ENCODE measurements around the gene DNM3. TPM values are rescaled to one million over a fixed set of nuclear protein-coding genes. Genes with fewer than 3 reads are reported as not detected.

Gene DNM3
- polyA plus RNA-seq, 2 donors = 0.53 to 0.76 TPM

DNA sequence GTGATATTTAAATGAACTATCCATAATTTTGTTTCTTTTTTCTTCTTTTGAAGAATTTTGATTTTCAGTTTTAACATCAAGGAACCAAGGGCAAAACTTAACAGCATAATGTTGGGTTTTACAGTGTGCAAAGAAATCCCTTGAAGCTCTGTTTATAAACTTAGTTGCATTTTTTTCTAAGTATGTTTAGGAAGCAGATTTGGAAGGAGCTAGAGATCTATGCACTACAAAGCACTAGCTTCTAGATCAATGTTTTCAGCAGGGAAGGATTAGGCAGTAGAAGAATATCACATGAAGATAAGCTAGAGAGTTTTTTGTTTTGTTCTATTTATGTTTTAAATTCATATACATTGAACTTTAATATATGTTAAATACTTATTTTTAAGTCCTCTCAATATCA, 328.5 kb downstream of the DNM3 start:
- H3K4me1 ChIP-seq (ENCODE audit: control insufficient read depth in 2 of 2, insufficient read depth in 2 of 2, low read length in 1 of 2) = no peaks in the 10 kb centered on the region
- no peaks in the 10 kb centered on the region for H3K36me3 ChIP-seq (ENCODE audit: control insufficient read depth in 2 of 2, insufficient read depth in 2 of 2, low read length in 1 of 2)
- H3K27ac ChIP-seq (ENCODE audit: low read depth in 2 of 2, low read length in 1 of 2) = no peak overlapping the region
- no peak overlapping the region for H3K4me3 ChIP-seq (ENCODE audit: low read depth in 1 of 2, low read length in 2 of 2)
- H3K9me3 ChIP-seq (ENCODE audit: control insufficient read depth in 2 of 2, insufficient read depth in 1 of 2, low read depth in 1 of 2, low read length in 1 of 2) = no peaks in the 10 kb centered on the region
- H3K27me3 ChIP-seq (ENCODE audit: control insufficient read depth in 1 of 2, insufficient read depth in 2 of 2, low read length in 2 of 2) = no peaks in the 10 kb centered on the region

GRCh38 chr1:172172352-172172831, 331.1 kb downstream of the DNM3 start:
- Histone ChIP-seq H3K4me1 (ENCODE audit: control insufficient read depth in 2 of 2, insufficient read depth in 2 of 2, low read length in 1 of 2) (no peaks in the 10 kb centered on the region), H3K9me3 (ENCODE audit: control insufficient read depth in 2 of 2, insufficient read depth in 1 of 2, low read depth in 1 of 2, low read length in 1 of 2) (no peaks in the 10 kb centered on the region), H3K4me3 (ENCODE audit: low read depth in 1 of 2, low read length in 2 of 2) (no peak overlapping the region), H3K36me3 (ENCODE audit: control insufficient read depth in 2 of 2, insufficient read depth in 2 of 2, low read length in 1 of 2) (no peaks in the 10 kb centered on the region), H3K27me3 (ENCODE audit: control insufficient read depth in 1 of 2, insufficient read depth in 2 of 2, low read length in 2 of 2) (no peaks in the 10 kb centered on the region), H3K27ac (ENCODE audit: low read depth in 2 of 2, low read length in 1 of 2) (no peak overlapping the region)
- WGBS, 2 donors = 88 to 91% methylated on average over 5 of the region's 5 CpGs

- Histone ChIP-seq H3K36me3 (ENCODE audit: control insufficient read depth in 2 of 2, insufficient read depth in 2 of 2, low read length in 1 of 2) (no peaks in the 10 kb centered on the region), H3K27ac (ENCODE audit: low read depth in 2 of 2, low read length in 1 of 2) (no peak overlapping the region), H3K4me1 (ENCODE audit: control insufficient read depth in 2 of 2, insufficient read depth in 2 of 2, low read length in 1 of 2) (no peaks in the 10 kb centered on the region), H3K4me3 (ENCODE audit: low read depth in 1 of 2, low read length in 2 of 2) (no peak overlapping the region), H3K9me3 (ENCODE audit: control insufficient read depth in 2 of 2, insufficient read depth in 1 of 2, low read depth in 1 of 2, low read length in 1 of 2) (no peaks in the 10 kb centered on the region), H3K27me3 (ENCODE audit: control insufficient read depth in 1 of 2, insufficient read depth in 2 of 2, low read length in 2 of 2) (no peaks in the 10 kb centered on the region)
- 94 to 97% methylated on average over 1 of the region's 1 CpG for WGBS, 2 donors
Observed at GRCh38 chr1:172176206-172176605, 334.9 kb downstream of the DNM3 start.

DNA sequence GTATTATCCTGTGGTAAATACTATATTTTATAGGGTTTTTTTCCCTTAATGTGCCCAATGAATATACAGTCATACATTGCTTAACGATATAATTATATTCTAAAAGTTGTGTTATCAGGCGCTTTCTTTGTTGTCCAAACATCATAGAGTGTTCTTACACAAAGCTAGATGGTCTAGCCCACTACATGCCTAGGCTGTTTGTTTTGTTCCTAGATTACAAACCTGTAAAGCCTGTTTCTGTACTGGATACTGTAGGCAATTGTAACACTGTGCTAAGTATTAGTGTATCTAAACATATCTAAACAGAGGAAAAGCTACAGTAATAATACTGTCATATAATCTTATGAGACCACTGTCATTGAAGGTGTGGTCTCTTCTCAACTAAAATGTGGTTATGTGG, 336.6 kb downstream of the DNM3 start:
- H3K9me3 ChIP-seq (ENCODE audit: control insufficient read depth in 2 of 2, insufficient read depth in 1 of 2, low read depth in 1 of 2, low read length in 1 of 2) = no peaks in the 10 kb centered on the region
- H3K27ac ChIP-seq (ENCODE audit: low read depth in 2 of 2, low read length in 1 of 2) = no peak overlapping the region
- 72 to 82% methylated on average over 2 of the region's 2 CpGs for WGBS, 2 donors
- H3K27me3 ChIP-seq (ENCODE audit: control insufficient read depth in 1 of 2, insufficient read depth in 2 of 2, low read length in 2 of 2) = no peaks in the 10 kb centered on the region
- H3K4me1 ChIP-seq (ENCODE audit: control insufficient read depth in 2 of 2, insufficient read depth in 2 of 2, low read length in 1 of 2) = no peaks in the 10 kb centered on the region
- no peaks in the 10 kb centered on the region for H3K36me3 ChIP-seq (ENCODE audit: control insufficient read depth in 2 of 2, insufficient read depth in 2 of 2, low read length in 1 of 2)
- no peak overlapping the region for H3K4me3 ChIP-seq (ENCODE audit: low read depth in 1 of 2, low read length in 2 of 2)

DNA sequence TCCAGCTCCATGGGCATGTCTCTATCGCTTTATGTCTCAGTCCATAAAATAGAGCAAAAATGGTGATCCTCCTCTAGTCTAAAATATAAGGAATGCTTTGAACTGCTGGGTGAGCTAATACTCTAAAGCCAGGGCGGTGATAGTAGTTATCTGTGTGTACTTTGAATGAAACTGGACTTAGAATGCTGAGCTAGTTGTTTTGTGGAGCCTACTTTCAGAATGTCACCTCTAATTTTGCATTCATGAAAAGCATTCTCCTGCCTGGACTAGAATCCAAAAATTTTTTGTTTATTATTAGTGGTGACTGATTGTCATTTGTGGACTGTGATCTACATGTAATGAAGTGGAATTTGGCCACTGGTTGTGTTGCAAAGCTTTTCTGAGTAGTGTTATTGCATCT, 337.6 kb downstream of the DNM3 start:
- no peaks in the 10 kb centered on the region for H3K4me1 ChIP-seq (ENCODE audit: control insufficient read depth in 2 of 2, insufficient read depth in 2 of 2, low read length in 1 of 2)
- H3K9me3 ChIP-seq (ENCODE audit: control insufficient read depth in 2 of 2, insufficient read depth in 1 of 2, low read depth in 1 of 2, low read length in 1 of 2) = no peaks in the 10 kb centered on the region
- H3K4me3 ChIP-seq (ENCODE audit: low read depth in 1 of 2, low read length in 2 of 2) = no peak overlapping the region
- no peaks in the 10 kb centered on the region for H3K36me3 ChIP-seq (ENCODE audit: control insufficient read depth in 2 of 2, insufficient read depth in 2 of 2, low read length in 1 of 2)
- WGBS, 2 donors = 84 to 97% methylated on average over 2 of the region's 2 CpGs
- H3K27me3 ChIP-seq (ENCODE audit: control insufficient read depth in 1 of 2, insufficient read depth in 2 of 2, low read length in 2 of 2) = no peaks in the 10 kb centered on the region
- no peak overlapping the region for H3K27ac ChIP-seq (ENCODE audit: low read depth in 2 of 2, low read length in 1 of 2)

DNA sequence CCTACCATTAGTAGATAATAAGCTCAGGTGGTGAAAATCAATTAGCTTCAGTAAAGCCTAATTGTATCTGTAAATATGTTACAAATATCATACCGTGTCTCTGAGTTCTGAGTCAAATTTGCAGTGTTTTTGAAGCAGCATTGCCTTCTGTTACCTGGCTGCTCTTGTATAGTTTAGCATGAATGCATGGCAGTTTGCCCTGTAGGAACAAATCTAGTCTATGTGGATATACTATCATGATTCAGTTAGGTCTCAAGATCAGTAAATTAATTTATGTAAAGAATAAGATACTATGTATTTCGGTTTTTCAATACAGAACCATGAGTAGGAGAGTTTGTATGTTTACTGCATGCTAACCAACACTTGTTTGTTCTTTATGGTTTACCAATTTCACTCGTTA, 338.6 kb downstream of the DNM3 start:
- Histone ChIP-seq H3K27ac (ENCODE audit: low read depth in 2 of 2, low read length in 1 of 2) (no peak overlapping the region), H3K4me3 (ENCODE audit: low read depth in 1 of 2, low read length in 2 of 2) (no peak overlapping the region), H3K4me1 (ENCODE audit: control insufficient read depth in 2 of 2, insufficient read depth in 2 of 2, low read length in 1 of 2) (no peaks in the 10 kb centered on the region), H3K9me3 (ENCODE audit: control insufficient read depth in 2 of 2, insufficient read depth in 1 of 2, low read depth in 1 of 2, low read length in 1 of 2) (no peaks in the 10 kb centered on the region), H3K36me3 (ENCODE audit: control insufficient read depth in 2 of 2, insufficient read depth in 2 of 2, low read length in 1 of 2) (no peaks in the 10 kb centered on the region), H3K27me3 (ENCODE audit: control insufficient read depth in 1 of 2, insufficient read depth in 2 of 2, low read length in 2 of 2) (no peaks in the 10 kb centered on the region)
- WGBS, 2 donors = 72 to 86% methylated on average over 3 of the region's 3 CpGs

DNA sequence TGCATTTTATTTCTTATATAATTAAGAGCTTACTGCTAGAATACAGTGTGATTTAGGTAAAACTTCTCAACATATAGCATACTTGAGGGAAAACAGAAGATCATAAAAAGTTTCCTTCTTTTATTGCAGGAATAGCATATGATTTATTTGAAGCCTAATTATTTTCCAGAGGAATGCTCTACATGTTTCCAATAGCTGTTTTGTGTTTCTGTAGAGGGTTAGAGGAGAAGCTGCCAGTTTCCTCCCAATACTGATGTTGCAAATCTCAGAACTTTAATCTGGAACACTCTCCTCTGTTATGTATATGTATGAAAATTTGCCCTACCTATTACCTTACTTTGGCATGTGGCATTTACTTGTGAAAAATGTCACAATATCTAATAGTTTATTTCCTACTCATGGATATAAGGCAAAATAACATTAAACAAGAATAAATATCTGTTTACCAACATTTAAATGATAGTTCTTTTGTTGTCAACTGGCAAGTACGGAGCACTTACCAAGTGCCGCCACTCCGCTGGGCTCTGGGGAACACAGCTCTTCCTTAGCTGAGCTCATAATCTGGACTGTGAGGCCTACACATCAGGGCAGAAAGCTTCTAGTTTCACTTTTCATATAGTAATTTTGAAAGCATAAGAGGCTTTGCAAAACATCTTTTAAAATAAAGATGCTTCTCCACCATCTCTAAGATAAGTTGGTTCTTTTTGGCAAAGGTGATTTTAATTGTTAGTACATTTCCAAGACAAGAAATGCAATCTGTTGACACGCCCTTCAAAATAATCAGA, 339.4 kb downstream of the DNM3 start:
- no peaks in the 10 kb centered on the region for H3K27me3 ChIP-seq (ENCODE audit: control insufficient read depth in 1 of 2, insufficient read depth in 2 of 2, low read length in 2 of 2)
- no peaks in the 10 kb centered on the region for H3K36me3 ChIP-seq (ENCODE audit: control insufficient read depth in 2 of 2, insufficient read depth in 2 of 2, low read length in 1 of 2)
- no peaks in the 10 kb centered on the region for H3K9me3 ChIP-seq (ENCODE audit: control insufficient read depth in 2 of 2, insufficient read depth in 1 of 2, low read depth in 1 of 2, low read length in 1 of 2)
- no peak overlapping the region for H3K4me3 ChIP-seq (ENCODE audit: low read depth in 1 of 2, low read length in 2 of 2)
- 28 to 39% methylated on average over 4 of the region's 4 CpGs for WGBS, 2 donors
- H3K27ac ChIP-seq (ENCODE audit: low read depth in 2 of 2, low read length in 1 of 2) = peak overlapping the region; percentile 74 to 75
- H3K4me1 ChIP-seq (ENCODE audit: control insufficient read depth in 2 of 2, insufficient read depth in 2 of 2, low read length in 1 of 2) = no peaks in the 10 kb centered on the region

DNA sequence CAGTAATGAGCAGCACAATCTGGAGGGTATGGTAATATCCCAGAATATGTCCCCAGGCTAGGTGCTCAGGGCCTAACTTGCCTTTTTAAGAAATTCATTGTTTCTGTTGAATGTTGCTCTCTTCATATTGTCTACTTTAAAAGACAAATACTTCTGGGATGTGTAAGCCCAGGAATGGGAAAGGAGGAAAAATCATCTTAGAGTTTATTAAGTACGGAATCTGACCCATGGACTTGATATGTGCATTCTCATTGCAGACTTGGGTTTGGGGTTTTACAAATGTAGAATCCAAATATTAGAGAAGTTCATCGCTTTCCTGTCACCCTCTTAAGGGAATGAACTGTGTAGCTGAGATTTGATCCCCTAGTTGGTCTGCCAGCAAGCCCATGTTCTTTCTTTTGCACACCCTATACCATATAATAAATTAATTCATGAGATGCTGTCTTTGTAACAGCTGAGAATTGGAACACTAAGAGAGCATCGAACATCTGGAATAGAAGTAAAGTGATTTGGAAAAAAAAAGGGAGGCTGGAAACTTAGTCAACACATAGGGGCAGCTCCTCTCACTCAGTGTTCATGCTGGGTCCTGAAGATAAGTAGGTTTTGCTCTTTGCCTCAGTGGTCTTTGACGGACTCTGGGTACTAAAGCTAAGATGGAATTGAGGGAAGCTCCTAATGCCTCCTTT, 343.4 kb downstream of the DNM3 start:
- 88 to 91% methylated on average over 4 of the region's 4 CpGs for WGBS, 2 donors
- H3K4me1 ChIP-seq (ENCODE audit: control insufficient read depth in 2 of 2, insufficient read depth in 2 of 2, low read length in 1 of 2) = no peaks in the 10 kb centered on the region

DNA sequence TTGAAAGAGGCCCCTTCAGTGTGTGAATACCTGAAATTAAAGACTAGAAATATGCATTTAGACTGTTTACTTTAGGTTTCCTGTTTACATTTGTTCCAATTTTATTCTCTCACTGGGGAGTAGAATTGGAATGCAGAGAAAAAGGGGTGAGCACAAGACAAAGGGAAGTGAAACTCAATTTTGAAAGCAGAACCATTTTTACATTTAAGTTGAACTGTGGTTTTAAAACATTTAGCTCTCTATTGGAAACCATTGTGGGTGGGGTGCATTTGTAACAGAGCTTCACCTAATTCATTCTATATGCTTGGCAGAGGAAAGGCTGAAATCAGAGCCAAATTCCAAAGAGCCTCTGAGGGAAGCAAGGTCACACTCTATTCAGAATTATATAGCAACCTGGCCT, 343.9 kb downstream of the DNM3 start:
- H3K36me3 ChIP-seq (ENCODE audit: control insufficient read depth in 2 of 2, insufficient read depth in 2 of 2, low read length in 1 of 2) = no peaks in the 10 kb centered on the region
- no peak overlapping the region for H3K4me3 ChIP-seq (ENCODE audit: low read depth in 1 of 2, low read length in 2 of 2)
- no peaks in the 10 kb centered on the region for H3K27me3 ChIP-seq (ENCODE audit: control insufficient read depth in 1 of 2, insufficient read depth in 2 of 2, low read length in 2 of 2)
- H3K27ac ChIP-seq (ENCODE audit: low read depth in 2 of 2, low read length in 1 of 2) = no peak overlapping the region
- no peaks in the 10 kb centered on the region for H3K4me1 ChIP-seq (ENCODE audit: control insufficient read depth in 2 of 2, insufficient read depth in 2 of 2, low read length in 1 of 2)
- no peaks in the 10 kb centered on the region for H3K9me3 ChIP-seq (ENCODE audit: control insufficient read depth in 2 of 2, insufficient read depth in 1 of 2, low read depth in 1 of 2, low read length in 1 of 2)

More for the DNA sequence above, 343.4 kb downstream of the DNM3 start:
- H3K27me3 ChIP-seq (ENCODE audit: control insufficient read depth in 1 of 2, insufficient read depth in 2 of 2, low read length in 2 of 2) = no peaks in the 10 kb centered on the region
- H3K4me3 ChIP-seq (ENCODE audit: low read depth in 1 of 2, low read length in 2 of 2) = no peak overlapping the region
- H3K9me3 ChIP-seq (ENCODE audit: control insufficient read depth in 2 of 2, insufficient read depth in 1 of 2, low read depth in 1 of 2, low read length in 1 of 2) = no peaks in the 10 kb centered on the region
- no peak overlapping the region for H3K27ac ChIP-seq (ENCODE audit: low read depth in 2 of 2, low read length in 1 of 2)
- no peaks in the 10 kb centered on the region for H3K36me3 ChIP-seq (ENCODE audit: control insufficient read depth in 2 of 2, insufficient read depth in 2 of 2, low read length in 1 of 2)

DNA sequence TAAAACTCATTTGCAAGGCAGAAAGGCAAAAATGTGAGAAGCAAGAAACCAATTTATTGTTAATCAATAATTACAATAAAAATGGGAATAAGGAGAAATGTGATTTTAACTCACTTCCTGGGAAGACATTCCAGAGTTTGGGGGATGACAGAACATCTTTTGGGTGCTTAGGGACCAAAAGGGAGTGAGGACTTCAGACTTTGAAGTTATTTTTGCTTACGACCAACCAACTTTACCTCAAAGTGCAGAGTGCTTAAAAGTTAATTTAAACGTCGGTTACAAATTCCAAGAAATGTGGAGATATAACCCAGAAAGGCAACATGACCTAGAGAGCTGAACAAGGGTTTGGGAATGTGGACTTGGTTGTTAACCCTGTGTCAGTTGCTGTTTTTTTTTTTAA, 344.7 kb downstream of the DNM3 start:
- Histone ChIP-seq H3K27ac (ENCODE audit: low read depth in 2 of 2, low read length in 1 of 2) (no peak overlapping the region), H3K36me3 (ENCODE audit: control insufficient read depth in 2 of 2, insufficient read depth in 2 of 2, low read length in 1 of 2) (no peaks in the 10 kb centered on the region), H3K9me3 (ENCODE audit: control insufficient read depth in 2 of 2, insufficient read depth in 1 of 2, low read depth in 1 of 2, low read length in 1 of 2) (no peaks in the 10 kb centered on the region), H3K4me3 (ENCODE audit: low read depth in 1 of 2, low read length in 2 of 2) (no peak overlapping the region), H3K4me1 (ENCODE audit: control insufficient read depth in 2 of 2, insufficient read depth in 2 of 2, low read length in 1 of 2) (no peaks in the 10 kb centered on the region), H3K27me3 (ENCODE audit: control insufficient read depth in 1 of 2, insufficient read depth in 2 of 2, low read length in 2 of 2) (no peaks in the 10 kb centered on the region)
- 84 to 91% methylated on average over 3 of the region's 3 CpGs for WGBS, 2 donors
